Eye (tissue), 1 donor: ENCODE results near the gene KCNJ14.
A peak's percentile ranks its signal among the peaks of the same experiment; 100 is the strongest.

Source experiments
- DNase-seq: peaks from one replicate; pipeline ENCODE4 v3.0.0-alpha.2; 2015

KCNJ14 gene

GRCh38 chr19:48445606-48446481 lies 9.5 kb upstream of the KCNJ14 start, which contains the start of gene GRWD1:
TSS of gene GRWD1 (plus strand) at chr19:48445983. CDS start at chr19:48446006, 23 bp downstream.
- peak; percentile 98 for DNase-seq

- DNase-seq = no peak
These were observed 8.8 kb upstream of the KCNJ14 start for GRCh38 chr19:48446579-48446978.

- DNase-seq = no peak
These were observed 6.8 kb upstream of the KCNJ14 start for GRCh38 chr19:48448563-48448962.

GRCh38 chr19:48450441-48450840 lies 4.9 kb upstream of the KCNJ14 start:
- no peak for DNase-seq

- no peak for DNase-seq
These were observed 4.5 kb upstream of the KCNJ14 start for GRCh38 chr19:48450863-48451262.

DNA sequence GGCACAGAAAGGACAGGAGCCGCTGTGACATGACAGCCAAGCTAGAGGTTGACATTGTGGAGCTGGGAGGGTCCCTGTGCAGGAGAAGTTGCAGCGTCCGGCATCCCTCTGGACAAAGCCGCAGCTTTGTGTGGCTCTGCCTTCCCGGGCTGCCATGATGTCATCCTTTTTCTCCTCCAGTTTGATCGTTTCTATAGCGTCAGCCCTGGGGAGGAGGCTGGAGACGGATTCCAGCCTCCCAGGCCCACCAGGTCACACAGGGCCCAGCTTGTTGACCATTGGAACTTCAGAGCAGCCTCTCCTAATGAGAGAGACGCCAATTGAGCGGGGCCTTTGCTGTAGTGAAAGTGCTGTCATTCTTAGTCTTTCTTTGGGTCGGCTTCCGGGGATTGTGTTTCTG lies 3.8 kb upstream of the KCNJ14 start:
- no peak for DNase-seq

- DNase-seq = no peak
These were observed 2.8 kb upstream of the KCNJ14 start for GRCh38 chr19:48452289-48453190.

GRCh38 chr19:48454150-48454730 lies 1.1 kb upstream of the KCNJ14 start:
- DNase-seq = no peak

GRCh38 chr19:48455908-48456562 lies 661 bp downstream of the KCNJ14 start:
- DNase-seq = no peak

DNA sequence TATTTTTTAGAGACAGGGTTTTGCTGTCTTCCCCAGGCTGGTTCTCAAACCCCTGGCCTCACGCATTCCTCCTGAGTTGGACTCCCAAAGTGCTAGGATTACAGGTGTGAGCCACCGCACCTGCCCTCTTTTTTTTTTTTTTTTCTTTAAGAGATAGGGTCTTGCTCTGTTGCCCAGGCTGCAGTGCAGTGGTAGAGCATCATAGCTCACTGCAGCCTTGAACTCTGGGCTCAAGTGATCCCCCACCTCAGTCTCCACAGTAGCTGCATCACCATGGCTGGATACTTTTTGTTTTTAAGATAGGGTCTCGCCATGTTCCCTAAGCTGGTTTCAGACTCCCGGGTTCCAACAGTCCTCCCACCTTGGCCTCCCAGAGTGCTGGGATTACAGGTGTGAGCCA lies 1.5 kb downstream of the KCNJ14 start:
- no peak for DNase-seq

DNA sequence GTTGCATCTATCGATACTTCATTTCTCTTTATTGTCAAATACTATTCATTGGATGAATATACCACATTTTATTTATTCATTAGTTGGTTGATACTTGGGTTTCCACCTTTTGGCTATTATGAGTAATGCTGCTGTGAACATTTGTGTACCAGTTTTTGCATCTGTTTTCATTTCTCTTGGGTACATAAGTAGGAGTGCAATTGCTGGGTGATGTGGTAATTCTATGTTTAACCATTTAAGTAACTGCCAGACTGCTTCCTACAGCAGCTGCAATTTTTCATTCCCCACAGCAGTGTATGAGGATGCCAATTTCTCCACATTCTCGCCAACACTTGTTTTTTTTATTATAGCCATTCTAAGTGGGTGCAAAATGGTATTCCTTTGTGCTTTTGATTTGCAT lies 2.6 kb downstream of the KCNJ14 start:
- DNase-seq = no peak

GRCh38 chr19:48461651-48461981 lies 6.2 kb downstream of the KCNJ14 start:
- no peak for DNase-seq

GRCh38 chr19:48461982-48462655 lies 6.7 kb downstream of the KCNJ14 start:
- DNase-seq = peak; percentile 34

- no peak for DNase-seq
These were observed 9.8 kb downstream of the KCNJ14 start for GRCh38 chr19:48465215-48465614.

DNA sequence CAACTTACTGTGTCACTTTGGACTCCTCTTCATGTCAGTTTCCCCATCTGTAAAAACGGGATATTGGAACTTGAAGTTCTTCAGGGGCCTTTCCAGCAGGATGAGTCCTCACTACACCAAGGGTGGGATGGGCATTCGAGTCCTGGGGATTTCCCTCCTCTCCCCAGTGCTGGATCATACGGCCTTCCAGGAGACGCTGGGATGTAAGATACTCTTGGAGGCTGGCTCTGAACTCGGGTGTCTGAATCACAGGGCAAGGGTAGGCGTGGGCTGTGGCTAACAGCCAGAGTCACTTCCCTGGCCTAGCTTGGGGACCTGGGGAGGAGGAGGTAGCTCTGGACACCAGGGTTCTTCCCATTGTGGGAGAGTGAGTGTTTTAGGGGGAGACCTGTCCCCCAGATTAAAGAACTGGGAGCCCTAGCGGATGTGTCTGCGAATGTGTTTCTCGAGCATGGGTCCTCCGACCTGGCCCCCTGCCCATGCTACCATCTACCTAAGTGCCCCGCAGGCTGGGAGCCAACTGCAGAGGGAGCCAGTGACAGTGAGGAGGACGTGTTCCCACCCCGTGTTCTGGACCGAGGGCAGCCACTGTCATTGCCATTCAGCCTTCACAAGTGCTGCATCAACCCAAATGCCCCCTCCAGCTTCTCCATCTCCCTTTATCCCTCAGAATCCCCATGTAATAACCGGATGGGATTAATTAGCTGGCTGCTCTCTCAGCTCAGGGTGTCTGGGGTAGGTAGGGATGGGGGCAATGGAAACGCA lies 11.4 kb downstream of the KCNJ14 start:
- no peak for DNase-seq

- peak; percentile 100 for DNase-seq
These were observed 13.5 kb downstream of the KCNJ14 start for GRCh38 chr19:48468772-48469288.

DNA sequence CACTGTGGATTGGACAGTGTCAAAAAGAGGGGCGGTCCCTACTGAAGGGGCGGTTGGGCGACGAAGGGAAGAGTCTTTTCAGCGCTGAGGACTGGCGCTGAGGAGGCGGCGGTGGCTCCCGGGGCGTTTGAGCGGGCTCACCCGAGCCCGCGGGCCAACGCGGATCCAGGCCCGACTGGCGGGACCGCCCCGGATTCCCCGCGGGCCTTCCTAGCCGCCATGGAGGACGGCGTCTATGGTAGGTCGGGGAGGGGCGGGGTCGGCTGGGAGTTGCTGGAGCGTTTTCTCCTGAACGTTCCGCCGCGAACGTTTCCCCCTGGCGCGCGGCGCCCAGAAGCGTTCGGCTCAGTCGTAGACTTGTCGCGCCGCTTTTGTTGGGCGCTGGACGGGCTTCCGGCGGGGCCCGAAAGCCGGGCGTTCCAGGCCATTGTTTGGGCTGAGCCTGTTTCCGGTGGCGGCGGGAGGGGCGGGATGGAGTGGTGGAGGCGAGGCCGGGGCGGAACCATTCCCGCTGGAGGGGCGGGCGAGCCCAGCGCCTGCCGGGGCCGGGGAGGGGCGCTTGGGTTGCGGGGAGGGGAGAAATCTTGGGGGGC lies 14.0 kb downstream of the KCNJ14 start, which contains the start of gene CYTH2:
TSS of gene CYTH2 (plus strand) at position 81 of the 593 bp plus-strand sequence. CDS start at position 220, 139 bp downstream.
- peak; percentile 86 for DNase-seq

DNA sequence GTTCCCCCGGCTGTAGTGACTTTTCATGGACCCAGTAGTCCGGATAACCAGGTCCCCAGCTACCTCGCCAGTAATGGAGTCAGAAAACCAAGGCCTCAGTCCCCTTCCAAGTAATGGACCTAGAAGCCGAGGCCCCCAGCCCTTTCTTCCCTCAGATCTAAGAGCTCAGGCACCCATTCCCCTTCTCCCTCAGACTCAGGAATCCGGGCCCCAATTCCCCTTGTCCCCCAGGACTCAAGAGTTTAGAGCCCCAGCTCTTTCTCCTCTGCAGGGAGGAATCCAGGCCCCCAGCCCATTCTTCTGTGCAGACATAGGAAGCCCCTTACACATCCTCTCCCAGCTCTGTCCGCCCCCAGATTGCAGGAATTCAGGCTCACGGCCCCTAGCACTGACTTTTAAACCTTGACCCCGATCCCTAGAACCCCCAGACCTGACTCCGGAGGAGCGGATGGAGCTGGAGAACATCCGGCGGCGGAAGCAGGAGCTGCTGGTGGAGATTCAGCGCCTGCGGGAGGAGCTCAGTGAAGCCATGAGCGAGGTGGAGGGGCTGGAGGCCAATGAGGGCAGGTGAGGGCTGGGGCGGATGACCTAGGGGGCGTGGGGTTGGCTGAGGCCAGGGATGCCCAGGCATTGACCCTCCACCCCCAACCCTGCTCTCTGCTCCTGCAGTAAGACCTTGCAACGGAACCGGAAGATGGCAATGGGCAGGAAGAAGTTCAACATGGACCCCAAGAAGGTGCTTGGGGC lies 14.7 kb downstream of the KCNJ14 start:
- DNase-seq = no peak

DNA sequence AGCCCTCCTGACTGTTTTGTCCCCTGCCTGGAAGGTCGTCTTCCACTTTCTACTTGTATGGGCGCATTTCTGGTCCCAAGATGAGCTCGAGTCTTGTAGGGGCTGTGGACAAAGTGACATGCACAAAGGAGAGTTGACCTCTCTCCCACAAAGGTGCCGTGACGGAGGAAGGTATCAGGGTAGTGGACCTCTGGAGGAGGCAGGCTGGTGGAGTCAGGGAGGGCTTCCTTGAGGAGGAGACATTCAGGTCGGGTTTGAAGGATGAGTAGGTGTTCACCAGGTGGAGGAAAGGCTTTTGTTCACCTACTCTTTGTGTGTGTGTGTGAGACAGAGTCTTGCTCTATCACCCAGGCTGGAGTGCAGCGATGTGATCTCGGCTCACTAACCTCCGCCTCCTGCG lies 15.5 kb downstream of the KCNJ14 start:
- no peak for DNase-seq

DNA sequence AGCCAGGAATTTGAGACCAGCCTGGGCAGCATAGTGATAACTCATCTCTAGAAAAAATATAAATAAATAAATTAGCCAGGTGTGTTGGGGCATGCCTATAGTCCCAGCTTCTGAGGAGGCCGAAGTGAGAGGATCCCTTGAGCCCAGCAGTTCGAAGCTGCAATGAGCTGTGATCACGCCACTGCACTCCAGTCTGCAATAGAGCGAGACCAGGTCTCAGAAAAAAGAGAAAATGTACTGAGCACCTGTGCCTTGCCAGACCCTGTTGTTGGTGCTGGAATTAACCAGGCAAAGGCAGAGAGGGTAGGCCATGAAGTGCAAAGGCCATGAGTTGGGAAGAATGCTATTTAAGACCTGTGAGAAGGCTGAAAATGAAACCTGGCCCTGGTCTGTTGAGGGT lies 16.5 kb downstream of the KCNJ14 start:
- no peak for DNase-seq
